ENCODE data around the gene TBCB. TPM values are rescaled to one million over a fixed set of nuclear protein-coding genes. Genes with fewer than 3 reads are reported as not detected.
A peak's percentile ranks its signal among the peaks of the same experiment; 100 is the strongest.

Gene TBCB
- total and polyA plus RNA-seq, 8 donors: 32.1 to 263 (median 115) TPM

- Histone ChIP-seq H3K27ac (peak overlapping the region in 4 of 5 donors; percentile 89 to 95 (median 92)), H3K4me3 (no peak overlapping the region), H3K36me3 (peaks cover 50 to 69% (median 62%) of the 10 kb centered on the region in 4 donors), H3K9me3 (no peaks in the 10 kb centered on the region), H3K4me1 (peaks cover 0 to 24% (median 18%) of the 10 kb centered on the region in 4 donors), H3K27me3 (no peaks in the 10 kb centered on the region)
- TF ChIP-seq POLR2A (IDR thresholded peaks at IDR 0.05): no peak
- TF ChIP-seq, protein P1, sequence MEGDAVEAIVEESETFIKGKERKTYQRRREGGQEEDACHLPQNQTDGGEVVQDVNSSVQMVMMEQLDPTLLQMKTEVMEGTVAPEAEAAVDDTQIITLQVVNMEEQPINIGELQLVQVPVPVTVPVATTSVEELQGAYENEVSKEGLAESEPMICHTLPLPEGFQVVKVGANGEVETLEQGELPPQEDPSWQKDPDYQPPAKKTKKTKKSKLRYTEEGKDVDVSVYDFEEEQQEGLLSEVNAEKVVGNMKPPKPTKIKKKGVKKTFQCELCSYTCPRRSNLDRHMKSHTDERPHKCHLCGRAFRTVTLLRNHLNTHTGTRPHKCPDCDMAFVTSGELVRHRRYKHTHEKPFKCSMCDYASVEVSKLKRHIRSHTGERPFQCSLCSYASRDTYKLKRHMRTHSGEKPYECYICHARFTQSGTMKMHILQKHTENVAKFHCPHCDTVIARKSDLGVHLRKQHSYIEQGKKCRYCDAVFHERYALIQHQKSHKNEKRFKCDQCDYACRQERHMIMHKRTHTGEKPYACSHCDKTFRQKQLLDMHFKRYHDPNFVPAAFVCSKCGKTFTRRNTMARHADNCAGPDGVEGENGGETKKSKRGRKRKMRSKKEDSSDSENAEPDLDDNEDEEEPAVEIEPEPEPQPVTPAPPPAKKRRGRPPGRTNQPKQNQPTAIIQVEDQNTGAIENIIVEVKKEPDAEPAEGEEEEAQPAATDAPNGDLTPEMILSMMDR (IDR thresholded peaks at IDR 0.05): no peak
- TF ChIP-seq POLR2AphosphoS5 (IDR thresholded peaks at IDR 0.05): no peak
- TF ChIP-seq EP300 (IDR thresholded peaks at IDR 0.05): no peak
- no peak for DNase-seq
- WGBS, 5 donors: 62 to 76% (median 73%) methylated on average over 5 of the region's 5 CpGs
- intact Hi-C loops (cut with DNase I; ENCODE audit: low total_unique reads): no loop called here
Measured at GRCh38 chr19:36150586-36150985, 35.3 kb downstream of the TBCB start.

GRCh38 chr19:36151144-36152018 lies 36.1 kb downstream of the TBCB start:
- Histone ChIP-seq H3K4me3 (peak overlapping the region; percentile 45 to 57 (median 52)), H3K9me3 (no peaks in the 10 kb centered on the region), H3K4me1 (peaks cover 0 to 24% (median 18%) of the 10 kb centered on the region in 4 donors), H3K27ac (peak overlapping the region; percentile 49 to 95 (median 91)), H3K36me3 (peaks cover 42 to 61% (median 54%) of the 10 kb centered on the region in 4 donors), H3K27me3 (no peaks in the 10 kb centered on the region)
- DNase-seq: peak in 1 of 2 donors; percentile 83
- TF ChIP-seq POLR2AphosphoS5 (IDR thresholded peaks at IDR 0.05) (peak; percentile 39 to 70 (median 62)), POLR2A (IDR thresholded peaks at IDR 0.05) (no peak), EP300 (IDR thresholded peaks at IDR 0.05) (no peak)
- TF ChIP-seq, protein P1 (IDR thresholded peaks at IDR 0.05): no peak
- intact Hi-C loops (cut with DNase I; ENCODE audit: low total_unique reads): no loop called here
- WGBS, 5 donors: 63 to 74% (median 70%) methylated on average over 47 of the region's 47 CpGs

DNA sequence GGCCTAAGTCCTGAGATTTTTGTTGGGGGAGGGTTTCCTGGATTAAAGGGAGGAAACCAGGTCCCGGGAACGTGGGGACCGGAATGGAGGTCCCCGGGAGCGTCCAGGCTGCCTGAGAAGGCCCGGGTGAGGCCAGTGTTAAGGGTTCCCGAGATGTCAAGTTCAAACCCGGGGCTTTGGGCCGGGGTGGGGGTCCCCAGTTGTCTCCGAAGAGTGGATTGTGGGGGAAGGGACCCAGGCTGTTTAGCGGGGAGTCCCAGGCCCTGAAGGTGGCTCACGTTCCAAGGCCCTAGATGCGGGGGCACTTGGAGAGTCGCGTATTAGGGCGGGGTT lies 36.7 kb downstream of the TBCB start:
- TF ChIP-seq POLR2AphosphoS5 (IDR thresholded peaks at IDR 0.05) (no peak), POLR2A (IDR thresholded peaks at IDR 0.05) (no peak), EP300 (IDR thresholded peaks at IDR 0.05) (no peak)
- TF ChIP-seq, protein P1 (IDR thresholded peaks at IDR 0.05): no peak
- 56 to 77% (median 67%) methylated on average over 15 to 16 of the region's 16 CpGs for WGBS, 5 donors
- intact Hi-C loops (cut with DNase I; ENCODE audit: low total_unique reads): no loop called here
- H3K4me3 ChIP-seq: peak overlapping the region; percentile 45 to 57 (median 52)
- H3K4me1 ChIP-seq: peaks cover 0 to 24% (median 18%) of the 10 kb centered on the region in 4 donors
- no peaks in the 10 kb centered on the region for H3K9me3 ChIP-seq
- peak overlapping the region; percentile 49 to 95 (median 91) for H3K27ac ChIP-seq
- H3K27me3 ChIP-seq: no peaks in the 10 kb centered on the region
- peaks cover 36 to 55% (median 48%) of the 10 kb centered on the region in 4 donors for H3K36me3 ChIP-seq
- DNase-seq: no peak

DNA sequence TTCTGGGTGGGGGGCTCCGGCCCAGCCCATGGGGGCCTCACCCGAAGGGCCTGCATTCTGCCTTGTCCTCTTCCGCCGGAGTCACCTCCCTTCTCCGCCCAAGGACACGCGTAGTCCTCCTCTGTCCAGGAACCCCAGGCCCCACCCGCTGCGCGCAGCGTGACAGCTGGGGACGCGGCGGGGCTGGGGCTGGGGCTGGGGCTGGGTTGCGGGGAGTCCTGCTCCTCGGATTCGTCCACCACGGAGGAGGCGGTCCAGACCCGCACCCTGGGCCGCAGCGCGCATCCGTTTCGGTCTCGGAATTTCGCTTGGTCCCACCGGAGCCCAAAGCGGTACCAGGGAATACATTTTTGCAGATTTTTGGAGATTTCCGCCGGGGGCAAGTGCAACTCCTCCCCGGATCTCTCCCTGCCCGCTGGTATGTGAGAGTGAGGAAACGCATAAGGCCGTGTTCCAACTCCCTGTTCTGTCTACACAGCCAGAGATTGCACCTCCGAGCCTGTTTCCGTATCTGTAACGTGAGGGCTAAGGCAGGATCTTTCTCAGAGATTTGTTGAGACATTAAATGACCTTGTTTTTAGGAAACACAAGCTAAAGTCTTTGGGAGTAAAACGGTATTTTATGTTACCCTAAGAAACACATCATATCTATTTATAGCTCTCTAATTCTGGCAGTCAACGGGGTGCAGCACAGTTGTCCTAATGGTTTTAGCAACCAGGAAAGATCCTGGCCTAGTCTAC lies 37.3 kb downstream of the TBCB start, which contains the start of gene COX7A1:
TSS of gene COX7A1 (minus strand) at position 96 of the 740 bp plus-strand sequence. CDS start at position 56, 40 bp downstream.
- 30 to 74% (median 65%) methylated on average over 37 to 40 of the region's 40 CpGs for WGBS, 5 donors
- intact Hi-C loops (cut with DNase I; ENCODE audit: low total_unique reads): no loop called here
- H3K27me3 ChIP-seq: no peaks in the 10 kb centered on the region
- peaks cover 31 to 49% (median 43%) of the 10 kb centered on the region in 4 donors for H3K36me3 ChIP-seq
- peaks cover 0 to 24% (median 18%) of the 10 kb centered on the region in 4 donors for H3K4me1 ChIP-seq
- peak within 1 kb of the TSS; percentile 45 to 57 (median 52) for H3K4me3 ChIP-seq
- peak in 1 of 2 donors; percentile 80 for DNase-seq
- H3K27ac ChIP-seq: peak within 1 kb of the TSS; percentile 49 to 95 (median 91)
- H3K9me3 ChIP-seq: no peaks in the 10 kb centered on the region
- no peak for TF ChIP-seq POLR2A (IDR thresholded peaks at IDR 0.05)
- peak; percentile 45 to 82 (median 50) for TF ChIP-seq POLR2AphosphoS5 (IDR thresholded peaks at IDR 0.05)
